HepG2 (cell line): ENCODE results near the gene ARAP1. TPM values are rescaled to one million over a fixed set of nuclear protein-coding genes. Genes with fewer than 3 reads are reported as not detected.

ENCODE experiments used
- AGO1 ChIP-seq: fragments of 200-400 bp; formaldehyde crosslinking; IDR thresholded peaks from 2 replicates; pipeline ENCODE4 v1.6.1; 2017; ENCODE audit warnings: mild to moderate bottlenecking, low read depth, low read length, moderate library complexity; ENCODE audit not compliant: poor library complexity, severe bottlenecking
- ARID4A ChIP-seq: sonication (generic); formaldehyde crosslinking; IDR thresholded peaks from 2 replicates; pipeline ENCODE4 v1.5.0; 2020; ENCODE audit warnings: mild to moderate bottlenecking, missing genetic modification reagents, borderline replicate concordance
- ATF6 ChIP-seq: sonication (generic); formaldehyde crosslinking; conservative IDR thresholded peaks from 2 replicates; pipeline ENCODE4 v1.4.0; 2020; ENCODE audit warnings: missing genetic modification reagents
- IRX3 ChIP-seq: sonication (generic); formaldehyde crosslinking; IDR thresholded peaks from 2 replicates; pipeline ENCODE4 v1.8.1; 2023; ENCODE audit warnings: mild to moderate bottlenecking, low read depth, missing genetic modification reagents, borderline replicate concordance
- JUN ChIP-seq: sonication (generic); formaldehyde crosslinking; IDR thresholded peaks from 2 replicates; pipeline ENCODE4 v1.4.0; 2020; ENCODE audit warnings: mild to moderate bottlenecking, missing genetic modification reagents
- ONECUT2 ChIP-seq: sonication (generic); formaldehyde crosslinking; IDR thresholded peaks from 2 replicates; pipeline ENCODE4 v1.4.0; 2020; ENCODE audit warnings: missing genetic modification reagents
- SIX1 ChIP-seq: sonication (generic); formaldehyde crosslinking; IDR thresholded peaks from 2 replicates; pipeline ENCODE4 v1.4.0; 2020; ENCODE audit warnings: missing genetic modification reagents, borderline replicate concordance
- SP5 ChIP-seq: IDR thresholded peaks from 2 replicates; pipeline ENCODE4 v1.6.1; 2016; ENCODE audit warnings: low read depth, borderline replicate concordance
- SRSF9 ChIP-seq: fragments of 200-400 bp; formaldehyde crosslinking; IDR thresholded peaks from 2 replicates; pipeline ENCODE4 v1.6.1; 2018; ENCODE audit warnings: borderline replicate concordance, mild to moderate bottlenecking, low read depth, low read length; ENCODE audit not compliant: insufficient read depth, poor library complexity, severe bottlenecking
- STAG1 ChIP-seq: sonication (generic); formaldehyde crosslinking; IDR thresholded peaks from 2 replicates; pipeline ENCODE4 v1.4.0; 2020; ENCODE audit warnings: missing genetic modification reagents
- ZFX ChIP-seq: sonication (generic); formaldehyde crosslinking; IDR thresholded peaks from 2 replicates; pipeline ENCODE4 v1.4.0; 2020; ENCODE audit warnings: mild to moderate bottlenecking, low read depth, missing genetic modification reagents, moderate library complexity
- ZMYM3 ChIP-seq: sonication (generic); formaldehyde crosslinking; IDR thresholded peaks from 2 replicates; pipeline ENCODE4 v1.5.1; 2020; ENCODE audit warnings: mild to moderate bottlenecking, missing genetic modification reagents
- ZNF253 ChIP-seq: sonication (generic); formaldehyde crosslinking; IDR thresholded peaks from 2 replicates; pipeline ENCODE4 v1.8.0; 2022; ENCODE audit warnings: mild to moderate bottlenecking, missing genetic modification reagents, borderline replicate concordance
- ZNF333 ChIP-seq: sonication (generic); formaldehyde crosslinking; IDR thresholded peaks from 2 replicates; pipeline ENCODE4 v1.4.0; 2020; ENCODE audit warnings: mild to moderate bottlenecking, missing genetic modification reagents, borderline replicate concordance
- ZNF382 ChIP-seq: sonication (generic); formaldehyde crosslinking; IDR thresholded peaks from 2 replicates; pipeline ENCODE4 v1.5.0; 2020; ENCODE audit warnings: missing genetic modification reagents, mild to moderate bottlenecking, borderline replicate concordance
- ZNF567 ChIP-seq: sonication (generic); formaldehyde crosslinking; IDR thresholded peaks from 2 replicates; pipeline ENCODE4 v1.8.1; 2023; ENCODE audit warnings: mild to moderate bottlenecking, missing genetic modification reagents, borderline replicate concordance
- ZNF572 ChIP-seq: sonication (generic); formaldehyde crosslinking; IDR thresholded peaks from 2 replicates; pipeline ENCODE4 v1.5.1; 2020; ENCODE audit warnings: mild to moderate bottlenecking, missing genetic modification reagents
- ZNF784 ChIP-seq: sonication (generic); formaldehyde crosslinking; IDR thresholded peaks from 2 replicates; pipeline ENCODE4 v1.5.1; 2020; ENCODE audit warnings: missing genetic modification reagents, mild to moderate bottlenecking, borderline replicate concordance
- ZSCAN5A ChIP-seq: sonication (generic); formaldehyde crosslinking; IDR thresholded peaks from 2 replicates; pipeline ENCODE4 v1.8.0; 2022; ENCODE audit warnings: mild to moderate bottlenecking, missing genetic modification reagents, borderline replicate concordance
- polyA plus RNA-seq, 8 experiments: library from polyadenylated mRNA; depleted of rRNA in 3 of 8; stranded (reverse) in 7 of 8; unstranded in 1 of 8; fragments of >200 nt; fragmentation: Illumina TruSeq in 4 of 8; extraction: Trizol in 4 of 8; gene quantifications; 2 replicates each; pipeline versions ENCODE4 v1.2.1 to v1.2.3, GENCODE V29; 2011 to 2016; ENCODE audit warnings: low read depth in 4 of 8, missing spikeins in 1 of 8, mixed read lengths in 1 of 8; ENCODE audit not compliant: insufficient read depth in 1 of 8
- total RNA-seq, 5 experiments: library from RNA; depleted of rRNA; stranded (reverse); fragments of >200 nt; fragmentation: Illumina TruSeq; extraction: Trizol; gene quantifications; 2 replicates each; pipeline ENCODE4 v1.2.3, GENCODE V29; 2016; ENCODE audit warnings: low read depth in 1 of 5

ARAP1 gene
- total and polyA plus RNA-seq, 2 of the 13 experiments (the other 11 are each of a cell fraction or from before 2014, with no cell fraction given) = 43.2 to 55.5 TPM

- peak; percentile 67 for TF ChIP-seq ARID4A (CRISPR knock-in tag)
- TF ChIP-seq ZNF784 (CRISPR knock-in tag) = no peak
- TF ChIP-seq JUN (CRISPR knock-in tag) = no peak
- TF ChIP-seq ZNF253 = no peak
- no peak for TF ChIP-seq IRX3
- TF ChIP-seq ZMYM3 (CRISPR knock-in tag) = peak; percentile 97
- no peak for TF ChIP-seq ZNF567 (CRISPR knock-in tag)
- TF ChIP-seq AGO1 = no peak
- peak; percentile 65 for TF ChIP-seq ZFX (CRISPR knock-in tag)
- no peak for TF ChIP-seq ZNF382 (CRISPR knock-in tag)
- TF ChIP-seq SRSF9 = no peak
- TF ChIP-seq ATF6 (CRISPR knock-in tag) = no peak
- TF ChIP-seq ZNF572 (CRISPR knock-in tag) = no peak
- TF ChIP-seq ZSCAN5A (CRISPR knock-in tag) = no peak
- TF ChIP-seq SP5 = no peak
- 0 out of 2 replicates have a peak, but pooled peaks have one; percentile 25 for TF ChIP-seq ONECUT2
- no peak for TF ChIP-seq ZNF333
- 0 out of 2 replicates have a peak, but pooled peaks have one; percentile 1 for TF ChIP-seq STAG1 (CRISPR knock-in tag)
- no peak for TF ChIP-seq SIX1 (CRISPR knock-in tag)
Observed at GRCh38 chr11:72782081-72782920, 30.1 kb upstream of the ARAP1 start (continued).
